NCI-H524 treated with DMSO at 0.1 percent for 48 hours (cell line): ENCODE data around the gene TRIL.

Source experiments
- DNase-seq: peaks from one replicate; lab custom pipeline; 2025; lab: John Stamatoyannopoulos, UW

Gene TRIL

GRCh38 chr7:28981161-28981465 lies 23.0 kb upstream of the TRIL start:
- DNase-seq: no peak

- no peak for DNase-seq
Observed at GRCh38 chr7:28980451-28981160, 22.5 kb upstream of the TRIL start.

GRCh38 chr7:28979776-28980175 lies 21.6 kb upstream of the TRIL start:
- DNase-seq: no peak

GRCh38 chr7:28977881-28978280 lies 19.8 kb upstream of the TRIL start:
- no peak for DNase-seq

- no peak for DNase-seq
Observed at GRCh38 chr7:28976022-28976421, 17.9 kb upstream of the TRIL start.

GRCh38 chr7:28973591-28973990 lies 15.5 kb upstream of the TRIL start:
- no peak for DNase-seq

- DNase-seq: no peak
Observed at GRCh38 chr7:28964056-28964455, 5.9 kb upstream of the TRIL start.

- no peak for DNase-seq
Observed at GRCh38 chr7:28961972-28962371, 3.8 kb upstream of the TRIL start.

- DNase-seq: no peak
Observed at GRCh38 chr7:28960071-28960840, 2.1 kb upstream of the TRIL start.

- DNase-seq: no peak
Observed at GRCh38 chr7:28958980-28959347, 834 bp upstream of the TRIL start.

- no peak for DNase-seq
Observed at GRCh38 chr7:28957751-28958234, 337 bp downstream of the TRIL start.

GRCh38 chr7:28957064-28957750 lies 923 bp downstream of the TRIL start:
- no peak for DNase-seq

- no peak for DNase-seq
Observed at GRCh38 chr7:28956608-28957063, 1.5 kb downstream of the TRIL start.

GRCh38 chr7:28955718-28956607 lies 2.2 kb downstream of the TRIL start:
- DNase-seq: no peak

- no peak for DNase-seq
Observed at GRCh38 chr7:28955356-28955717, 2.8 kb downstream of the TRIL start.

- no peak for DNase-seq
Observed at GRCh38 chr7:28954946-28955345, 3.2 kb downstream of the TRIL start.

GRCh38 chr7:28954471-28954870 lies 3.7 kb downstream of the TRIL start:
- no peak for DNase-seq

GRCh38 chr7:28953633-28954032 lies 4.5 kb downstream of the TRIL start:
- no peak for DNase-seq

- DNase-seq: no peak
Observed at GRCh38 chr7:28942168-28942567, 16.0 kb downstream of the TRIL start.

- no peak for DNase-seq
Observed at GRCh38 chr7:28941633-28942032, 16.5 kb downstream of the TRIL start.

- no peak for DNase-seq
Observed at GRCh38 chr7:28940741-28941384, 17.3 kb downstream of the TRIL start.
